Measurements from ENCODE around the gene IFT22. TPM values are rescaled to one million over a fixed set of nuclear protein-coding genes. Genes with fewer than 3 reads are reported as not detected.

Gene IFT22
- total and polyA plus RNA-seq, 9 donors = 21.8 to 61.3 (median 27.8) TPM

DNA sequence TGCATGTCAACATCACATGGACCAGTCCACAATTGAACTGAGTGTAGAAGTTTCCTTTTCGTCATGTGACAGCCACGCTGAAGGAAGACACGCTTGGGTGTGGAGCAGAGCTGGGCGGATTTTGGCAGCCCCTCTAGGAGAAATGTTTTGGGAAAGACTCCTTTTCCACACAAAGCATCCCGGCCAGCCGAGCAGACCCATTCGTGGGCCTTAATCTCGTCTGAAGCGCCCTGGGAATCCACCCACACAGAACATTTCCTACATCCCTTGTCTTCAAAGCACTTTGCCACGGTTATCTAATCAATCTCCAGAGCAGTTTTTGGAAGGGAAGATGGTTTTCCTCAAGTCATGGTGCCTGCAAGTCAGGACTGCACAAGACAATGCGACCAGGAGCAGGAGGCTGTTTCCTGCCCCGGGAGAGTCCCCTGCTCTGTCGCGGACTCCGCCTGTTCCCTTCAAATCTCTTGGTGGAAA is 8.4 kb upstream of the IFT22 start:
- DNase-seq = no peak
- Histone ChIP-seq H3K9me3 (no peaks in the 10 kb centered on the region), H3K27ac (no peak overlapping the region), H3K36me3 (no peaks in the 10 kb centered on the region), H3K4me1 (ENCODE audit: insufficient read depth) (no peaks in the 10 kb centered on the region), H3K27me3 (no peaks in the 10 kb centered on the region), H3K4me3 (no peak overlapping the region)
- intact Hi-C loops (cut with DNase I) = no loop called here
- TF ChIP-seq, protein P1, sequence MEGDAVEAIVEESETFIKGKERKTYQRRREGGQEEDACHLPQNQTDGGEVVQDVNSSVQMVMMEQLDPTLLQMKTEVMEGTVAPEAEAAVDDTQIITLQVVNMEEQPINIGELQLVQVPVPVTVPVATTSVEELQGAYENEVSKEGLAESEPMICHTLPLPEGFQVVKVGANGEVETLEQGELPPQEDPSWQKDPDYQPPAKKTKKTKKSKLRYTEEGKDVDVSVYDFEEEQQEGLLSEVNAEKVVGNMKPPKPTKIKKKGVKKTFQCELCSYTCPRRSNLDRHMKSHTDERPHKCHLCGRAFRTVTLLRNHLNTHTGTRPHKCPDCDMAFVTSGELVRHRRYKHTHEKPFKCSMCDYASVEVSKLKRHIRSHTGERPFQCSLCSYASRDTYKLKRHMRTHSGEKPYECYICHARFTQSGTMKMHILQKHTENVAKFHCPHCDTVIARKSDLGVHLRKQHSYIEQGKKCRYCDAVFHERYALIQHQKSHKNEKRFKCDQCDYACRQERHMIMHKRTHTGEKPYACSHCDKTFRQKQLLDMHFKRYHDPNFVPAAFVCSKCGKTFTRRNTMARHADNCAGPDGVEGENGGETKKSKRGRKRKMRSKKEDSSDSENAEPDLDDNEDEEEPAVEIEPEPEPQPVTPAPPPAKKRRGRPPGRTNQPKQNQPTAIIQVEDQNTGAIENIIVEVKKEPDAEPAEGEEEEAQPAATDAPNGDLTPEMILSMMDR (IDR thresholded peaks at IDR 0.05) = no peak
- no peak for TF ChIP-seq POLR2A (IDR thresholded peaks at IDR 0.05)
- no peak for TF ChIP-seq EP300 (IDR thresholded peaks at IDR 0.05)
- WGBS, 3 donors = 16 to 22% (median 16%) methylated on average over 15 of the region's 15 CpGs

DNA sequence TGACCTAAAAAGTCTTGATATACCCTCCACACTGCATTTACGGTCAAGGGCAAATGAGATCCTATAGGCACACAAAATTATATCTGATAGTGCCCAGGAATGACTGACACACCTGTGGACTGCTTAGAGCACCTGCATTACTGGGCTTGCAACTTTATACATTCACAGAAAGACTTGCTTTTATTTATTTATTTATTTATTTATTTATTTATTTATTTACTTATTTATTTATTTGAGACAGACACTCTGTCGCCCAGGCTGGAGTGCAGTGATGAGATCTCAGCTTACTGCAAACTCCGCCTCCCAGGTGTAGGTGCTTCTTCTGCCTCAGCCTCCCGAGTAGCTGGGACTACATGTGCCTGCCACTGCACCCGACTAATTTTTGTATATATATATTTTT is 6.5 kb upstream of the IFT22 start:
- Histone ChIP-seq H3K4me3 (no peak overlapping the region), H3K9me3 (no peaks in the 10 kb centered on the region), H3K4me1 (ENCODE audit: insufficient read depth) (no peaks in the 10 kb centered on the region), H3K36me3 (no peaks in the 10 kb centered on the region), H3K27me3 (no peaks in the 10 kb centered on the region), H3K27ac (no peak overlapping the region)
- intact Hi-C loops (cut with DNase I) = no loop called here
- no peak for DNase-seq
- WGBS, 3 donors = 87 to 89% (median 88%) methylated on average over 5 of the region's 5 CpGs
- TF ChIP-seq, protein P1 (IDR thresholded peaks at IDR 0.05) = no peak
- TF ChIP-seq EP300 (IDR thresholded peaks at IDR 0.05) (no peak), POLR2A (IDR thresholded peaks at IDR 0.05) (no peak)

DNA sequence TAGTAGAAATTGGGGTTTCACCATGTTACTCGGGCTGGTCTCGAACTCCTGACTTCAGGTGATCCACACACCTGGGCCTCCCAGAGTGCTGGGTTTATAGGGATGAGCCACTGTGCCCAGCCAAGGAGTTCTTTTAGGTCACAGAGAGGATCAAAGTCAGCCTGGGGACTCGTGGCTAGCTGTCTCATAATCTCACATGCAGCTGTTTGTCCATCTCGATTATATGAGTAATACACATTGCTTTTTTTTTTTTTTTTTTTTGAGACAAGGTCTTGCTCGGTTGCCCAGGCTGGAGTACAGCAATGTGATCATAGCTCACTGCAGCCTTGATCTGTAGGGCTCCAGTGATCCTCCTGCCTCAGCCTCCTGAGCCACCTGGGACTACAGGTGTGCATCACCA is 2.2 kb downstream of the IFT22 start:
- Histone ChIP-seq H3K36me3 (no peaks in the 10 kb centered on the region), H3K9me3 (no peaks in the 10 kb centered on the region), H3K4me1 (ENCODE audit: insufficient read depth) (peaks cover 5% of the 10 kb centered on the region), H3K27me3 (no peaks in the 10 kb centered on the region), H3K27ac (no peak overlapping the region), H3K4me3 (no peak overlapping the region)
- 55 to 68% (median 62%) methylated on average over 5 of the region's 5 CpGs for WGBS, 3 donors
- no peak for DNase-seq
- intact Hi-C loops (cut with DNase I) = no loop called here
- TF ChIP-seq EP300 (IDR thresholded peaks at IDR 0.05) (no peak), POLR2A (IDR thresholded peaks at IDR 0.05) (no peak)
- TF ChIP-seq, protein P1 (IDR thresholded peaks at IDR 0.05) = no peak

DNA sequence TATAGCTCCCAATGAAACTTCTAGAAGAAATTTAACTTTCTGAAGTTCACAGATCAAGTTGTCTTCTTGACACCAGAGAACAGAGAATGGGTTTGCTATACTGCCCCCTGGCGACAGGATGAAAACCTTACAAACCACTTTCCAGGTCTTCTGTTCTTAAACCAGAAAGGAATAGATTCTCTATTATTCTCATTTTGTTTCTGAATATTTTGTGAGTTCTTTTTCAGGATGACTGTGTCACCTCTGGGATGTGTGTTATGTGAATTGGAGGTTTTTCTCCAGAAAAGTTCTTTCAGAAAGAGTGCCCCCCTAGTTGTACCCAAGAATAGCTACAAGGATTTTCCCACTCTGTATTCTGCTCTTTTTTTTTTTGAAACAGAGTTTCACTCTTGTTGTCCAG is 6.3 kb downstream of the IFT22 start:
- Histone ChIP-seq H3K4me3 (no peak overlapping the region), H3K27me3 (no peaks in the 10 kb centered on the region), H3K9me3 (no peaks in the 10 kb centered on the region), H3K36me3 (no peaks in the 10 kb centered on the region), H3K4me1 (ENCODE audit: insufficient read depth) (no peaks in the 10 kb centered on the region), H3K27ac (no peak overlapping the region)
- DNase-seq = peak in 1 of 5 donors; percentile 23
- intact Hi-C loops (cut with DNase I) = no loop called here
- TF ChIP-seq, protein P1 (IDR thresholded peaks at IDR 0.05) = no peak
- no peak for TF ChIP-seq EP300 (IDR thresholded peaks at IDR 0.05)
- WGBS, 3 donors = 0 to 8% (median 8%) methylated on average over 1 of the region's 1 CpG
